Colonic mucosa (tissue), 4 donors: ENCODE results near the gene AP3B1. TPM values are rescaled to one million over a fixed set of nuclear protein-coding genes. Genes with fewer than 3 reads are reported as not detected.

Experiments used
- DNase-seq: peaks from one replicate; pipeline ENCODE4 v3.0.0-alpha.2; 2020
- H3K27ac ChIP-seq: fragments of 200-600 bp; one replicate; pipeline ENCODE4 v1.8.0; 2021
- H3K27me3 ChIP-seq: fragments of 200-600 bp; one replicate; pipeline ENCODE4 v1.8.0; 2021
- H3K36me3 ChIP-seq: fragments of 200-600 bp; one replicate; pipeline ENCODE4 v1.8.0; 2021
- H3K4me1 ChIP-seq: fragments of 200-600 bp; one replicate; pipeline ENCODE4 v1.8.0; 2021; ENCODE audit warnings: mild to moderate bottlenecking
- H3K4me3 ChIP-seq: fragments of 200-600 bp; one replicate; pipeline ENCODE4 v1.8.0; 2021
- H3K9ac ChIP-seq, 2 donors: one replicate each; pipeline ENCODE4 v1.7.0; 2013; ENCODE audit warnings: control low read depth in 2 of 2, low read depth in 2 of 2, low read length in 2 of 2
- H3K9me3 ChIP-seq: fragments of 200-600 bp; one replicate; pipeline ENCODE4 v1.8.0; 2021
- CTCF ChIP-seq: fragments of 200-600 bp; IDR thresholded peaks from one replicate; pipeline ENCODE4 v1.8.0; 2022; ENCODE audit warnings: antibody characterized with exemption, mild to moderate bottlenecking
- intact Hi-C: fragments of 100-400 bp; cut with DNase I; formaldehyde crosslinking; loops from one replicate; pipeline ENCODE4 v1.14.1; 2022
- total RNA-seq, 2 donors: library from RNA; stranded (reverse); fragmentation: NEBNext Ultra II Directional in 1 of 2; extraction: Animal tissue kit (Norgen Biotek cat#: 25700) in 1 of 2; gene quantifications; one replicate each; pipeline ENCODE4 v1.2.1, GENCODE V29; 2021
- donor health status: healthy.
- donor health status: DM: no; HTN: no; CAD: no.
- donor health status: DM: no; HTN: no; CAD: no.

AP3B1 gene
- total RNA-seq, 2 donors from 2014 or later, result 53.3 to 62.6 TPM

GRCh38 chr5:78273436-78273835 lies 21.1 kb downstream of the AP3B1 start:
- no peaks in the 10 kb centered on the region for H3K36me3 ChIP-seq
- no peaks in the 10 kb centered on the region for H3K4me1 ChIP-seq
- H3K9me3 ChIP-seq, result no peaks in the 10 kb centered on the region
- intact Hi-C loops, result no loop called here
- DNase-seq, result no peak
- no peaks in the 10 kb centered on the region for H3K27me3 ChIP-seq
- no peak overlapping the region for H3K9ac ChIP-seq
- H3K4me3 ChIP-seq, result no peak overlapping the region
- no peak for TF ChIP-seq CTCF
- H3K27ac ChIP-seq, result no peak overlapping the region

- Histone ChIP-seq H3K4me3 (no peak overlapping the region), H3K4me1 (no peaks in the 10 kb centered on the region), H3K9ac (no peak overlapping the region), H3K9me3 (no peaks in the 10 kb centered on the region), H3K36me3 (no peaks in the 10 kb centered on the region), H3K27ac (no peak overlapping the region), H3K27me3 (no peaks in the 10 kb centered on the region)
- no peak for DNase-seq
- TF ChIP-seq CTCF, result no peak
- intact Hi-C loops, result no loop called here
Measured at GRCh38 chr5:78271766-78272165, 22.7 kb downstream of the AP3B1 start.

- no peak overlapping the region for H3K9ac ChIP-seq
- intact Hi-C loops, result no loop called here
- no peak for DNase-seq
Measured at GRCh38 chr5:78269088-78269703, 25.3 kb downstream of the AP3B1 start.

GRCh38 chr5:78268356-78268755 lies 26.1 kb downstream of the AP3B1 start:
- DNase-seq, result no peak
- Histone ChIP-seq H3K9ac (no peak overlapping the region), H3K4me1 (no peaks in the 10 kb centered on the region), H3K27me3 (no peaks in the 10 kb centered on the region), H3K9me3 (no peaks in the 10 kb centered on the region), H3K27ac (no peak overlapping the region), H3K4me3 (no peak overlapping the region), H3K36me3 (no peaks in the 10 kb centered on the region)
- TF ChIP-seq CTCF, result no peak
- intact Hi-C loops, result no loop called here

More at GRCh38 chr5:78269088-78269703, 25.3 kb downstream of the AP3B1 start:
- H3K27ac ChIP-seq, result no peak overlapping the region
- H3K4me3 ChIP-seq, result no peak overlapping the region
- no peaks in the 10 kb centered on the region for H3K27me3 ChIP-seq
- H3K36me3 ChIP-seq, result no peaks in the 10 kb centered on the region
- TF ChIP-seq CTCF, result peak; percentile 41
- no peaks in the 10 kb centered on the region for H3K9me3 ChIP-seq
- H3K4me1 ChIP-seq, result no peaks in the 10 kb centered on the region

GRCh38 chr5:78265163-78265562 lies 29.3 kb downstream of the AP3B1 start:
- Histone ChIP-seq H3K27ac (no peak overlapping the region), H3K4me3 (no peak overlapping the region), H3K9ac (no peak overlapping the region), H3K36me3 (no peaks in the 10 kb centered on the region), H3K9me3 (no peaks in the 10 kb centered on the region), H3K27me3 (no peaks in the 10 kb centered on the region), H3K4me1 (no peaks in the 10 kb centered on the region)
- intact Hi-C loops, result no loop called here
- no peak for TF ChIP-seq CTCF
- DNase-seq, result no peak
